ENCODE results near the gene TM4SF18.

The TM4SF18 gene

DNA sequence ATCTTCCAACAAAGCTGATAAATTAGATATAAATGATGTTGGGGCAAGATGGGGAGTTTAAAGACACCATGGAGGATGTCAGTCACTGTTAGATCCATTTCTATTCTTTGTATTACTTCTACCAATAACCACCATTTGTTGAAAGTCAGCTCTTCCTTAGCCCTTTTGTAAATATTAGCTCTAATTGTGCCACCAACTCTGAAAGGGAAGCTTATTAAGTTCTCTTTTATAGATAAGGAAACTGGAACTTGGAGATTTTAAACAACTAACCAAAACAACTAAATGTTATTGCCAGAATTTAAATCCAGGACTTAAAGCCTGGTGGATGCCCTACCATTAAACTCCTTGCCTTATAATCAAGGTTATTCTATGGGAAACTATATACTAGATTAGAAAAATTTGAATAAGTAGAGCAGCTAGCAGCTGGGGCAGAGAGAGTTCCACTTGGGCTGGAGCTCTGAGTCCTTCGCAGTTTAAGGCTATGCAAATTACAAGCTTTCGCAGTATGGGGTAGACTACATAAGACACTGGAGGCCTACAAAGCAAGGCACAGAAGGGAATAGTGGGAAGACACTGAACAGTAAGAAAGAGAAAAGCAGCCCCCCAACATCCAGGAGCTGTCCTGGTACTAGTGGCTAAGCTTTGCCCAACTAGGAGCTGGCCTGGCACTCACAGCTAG, 52.6 kb downstream of the TM4SF18 start:
- DNase-seq, result no peak

DNA sequence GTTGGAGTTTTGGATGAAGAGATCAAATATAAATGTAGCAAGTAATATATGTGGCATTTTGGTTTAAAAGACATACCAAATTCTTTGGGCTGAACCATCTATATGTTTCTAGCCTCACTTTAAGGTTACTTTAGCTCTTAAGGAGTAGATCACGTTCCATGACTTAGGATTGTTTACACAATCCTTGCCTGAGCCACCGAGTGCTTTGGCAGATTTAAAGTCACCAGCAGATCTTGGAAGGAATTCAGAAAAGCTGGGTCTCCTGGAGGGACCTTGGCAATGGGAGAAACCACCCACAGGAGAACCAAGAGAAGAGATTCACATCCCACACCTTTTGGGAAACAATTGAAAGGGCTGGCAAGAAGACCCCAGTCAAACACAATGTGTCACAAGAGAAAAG, 54.5 kb downstream of the TM4SF18 start:
- no peak for DNase-seq

DNA sequence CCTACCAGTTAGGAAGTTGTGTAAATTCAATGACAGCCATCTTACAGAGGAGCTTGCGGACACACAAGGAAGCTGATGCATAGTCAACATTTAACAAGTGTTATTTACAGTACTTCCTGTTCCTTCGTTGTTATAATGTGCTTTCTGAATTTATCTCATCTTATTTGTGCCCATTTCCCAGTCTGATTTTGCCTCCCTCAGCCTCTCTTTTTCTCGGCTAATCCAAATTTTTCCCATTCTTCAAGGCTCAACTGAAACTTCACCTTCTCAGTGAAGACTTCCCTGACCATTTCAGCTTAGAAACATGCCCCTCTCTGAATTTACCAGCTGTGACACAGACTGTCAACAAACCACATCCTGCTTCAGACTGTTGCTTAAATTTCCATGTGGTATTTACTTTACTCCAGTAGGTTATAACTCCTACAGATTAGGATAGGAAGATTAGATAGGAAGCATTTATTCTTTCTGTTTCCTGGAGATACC, 56.1 kb downstream of the TM4SF18 start:
- no peak for DNase-seq

DNA sequence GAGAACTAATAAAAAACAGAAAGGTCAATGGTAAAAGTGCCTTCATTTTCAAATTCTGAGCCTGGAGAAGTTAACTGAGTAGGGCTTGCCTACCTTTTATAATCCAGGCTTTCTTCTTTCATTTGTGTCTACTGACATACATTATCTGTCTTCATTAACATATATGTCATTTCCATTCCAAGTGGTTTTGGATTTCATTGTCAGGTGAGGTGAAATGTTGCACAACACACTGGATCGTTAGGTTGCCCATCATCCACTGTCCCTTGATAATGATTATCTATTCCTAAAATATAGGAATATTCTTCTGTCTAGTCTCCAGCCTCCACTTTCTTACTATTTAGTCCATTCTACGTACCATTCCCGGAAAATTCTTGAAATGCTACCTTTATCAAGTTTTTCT, 56.8 kb downstream of the TM4SF18 start:
- DNase-seq, result no peak

DNA sequence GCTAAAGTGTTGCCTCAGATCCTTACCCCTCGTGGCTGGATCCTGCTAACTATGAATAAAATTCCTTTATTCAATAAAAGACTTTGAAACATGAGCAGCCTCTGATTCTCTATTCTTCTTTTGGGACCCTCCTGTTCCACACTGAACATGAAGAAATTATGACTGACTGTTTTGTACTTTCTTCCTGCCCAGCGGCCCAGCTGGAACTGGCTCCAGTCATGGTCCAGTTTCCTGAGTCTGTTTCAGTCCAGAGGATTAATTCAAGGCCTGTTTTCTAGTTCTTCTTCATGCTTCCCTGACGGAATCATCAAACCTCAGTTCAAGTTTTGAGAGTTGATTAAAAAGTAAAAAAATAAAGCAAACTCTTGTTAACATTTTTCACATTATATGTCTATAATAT, 59.2 kb downstream of the TM4SF18 start:
- no peak for DNase-seq

DNA sequence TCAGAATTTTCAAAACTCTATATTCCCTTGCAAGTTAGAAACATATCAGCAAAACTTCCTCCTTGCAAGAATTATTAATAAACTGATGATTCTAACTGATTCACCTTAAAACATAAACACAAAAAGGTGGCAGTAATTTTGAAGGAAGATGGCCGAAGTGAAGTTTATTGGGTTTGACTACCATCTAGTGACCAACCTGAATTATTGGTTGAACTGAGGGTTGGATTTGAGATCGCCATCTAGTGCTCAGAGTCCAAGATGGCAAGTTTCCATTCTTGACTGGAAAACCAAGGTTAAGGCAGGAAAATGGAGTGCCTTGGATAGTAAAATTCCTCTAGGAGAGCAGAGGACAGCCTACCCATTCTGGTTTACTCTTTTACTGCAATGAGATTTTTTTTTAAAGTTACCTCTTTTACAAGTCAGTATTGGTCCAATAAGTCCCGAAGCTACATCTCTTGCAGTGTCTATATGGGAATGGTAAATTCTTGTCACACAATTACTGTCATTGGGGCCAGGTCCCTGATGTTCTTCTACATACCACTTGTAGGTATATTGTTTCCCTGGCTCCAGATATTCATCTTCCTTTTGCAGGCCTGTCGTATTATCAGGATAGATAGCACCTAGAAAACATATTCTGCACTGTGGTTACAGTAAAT, 60.2 kb downstream of the TM4SF18 start:
- DNase-seq, result no peak

DNA sequence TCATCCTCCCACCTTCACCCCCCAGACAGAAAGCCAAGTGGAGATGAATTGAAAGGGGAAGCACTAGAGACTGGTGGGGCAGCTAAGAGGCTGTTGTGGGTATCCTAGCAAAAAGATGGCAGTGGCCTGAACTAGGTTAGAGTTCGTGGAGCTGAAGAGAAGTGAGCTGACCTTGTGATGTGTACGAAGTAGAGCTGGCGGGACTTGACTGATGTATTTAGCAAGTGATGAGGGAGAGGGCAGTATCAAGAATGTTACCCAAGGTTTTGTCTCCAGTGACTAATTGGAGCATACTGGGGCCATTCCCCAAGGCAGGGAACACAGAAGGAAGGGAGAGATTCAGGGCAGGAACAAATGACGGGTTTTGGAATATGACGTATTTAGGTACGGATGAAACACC, 61.8 kb downstream of the TM4SF18 start:
- DNase-seq, result no peak

DNA sequence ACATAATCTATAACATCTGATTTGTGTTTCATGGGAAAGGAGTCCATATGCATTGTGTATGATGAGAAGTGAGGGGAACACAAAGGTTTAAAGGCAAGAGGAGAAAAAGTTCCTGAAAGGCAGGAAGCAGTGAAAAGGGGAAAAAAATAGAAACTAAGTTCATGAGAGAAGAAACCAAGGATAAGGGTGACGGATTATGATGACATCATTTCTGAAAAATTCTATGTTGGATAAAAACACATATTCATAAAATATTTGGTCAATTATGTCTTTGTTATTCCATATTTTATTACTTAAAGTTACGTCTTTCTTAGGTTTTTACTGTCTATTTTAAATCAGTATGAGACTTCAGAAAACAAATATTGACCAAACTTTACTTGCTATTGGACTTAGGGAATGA, 63.3 kb downstream of the TM4SF18 start:
- no peak for DNase-seq

DNA sequence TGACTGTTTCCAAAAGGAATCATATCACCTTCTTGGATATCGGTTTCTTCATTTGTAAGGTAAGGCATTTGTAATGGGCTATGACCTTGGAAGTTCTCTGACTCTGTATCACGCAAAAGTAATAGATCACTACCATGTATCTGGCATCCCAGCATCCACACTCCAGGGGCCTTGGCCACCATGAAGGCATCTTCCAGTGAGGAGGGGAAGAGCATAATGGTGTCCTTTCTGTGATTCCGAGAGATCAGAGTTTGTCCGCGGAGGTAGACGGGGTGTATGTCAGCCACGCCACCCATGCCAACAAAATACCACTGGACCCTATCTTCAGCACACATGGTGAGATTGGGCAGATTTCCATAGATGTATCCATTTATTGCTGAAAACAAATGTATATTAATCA, 63.7 kb downstream of the TM4SF18 start:
- DNase-seq, result no peak

Measured in stimulated activated CD8-positive, alpha-beta memory T cell treated with anti-CD3 and anti-CD28 coated beads, Interleukin-4, amount 100 ng/mL, for 48 hours (primary cell).